Fibroblast of villous mesenchyme (primary cell): ENCODE data around the gene U2AF1L4. TPM values are rescaled to one million over a fixed set of nuclear protein-coding genes. Genes with fewer than 3 reads are reported as not detected.
"Not testable (repeated sequence)": the region's sequence is repeated elsewhere in the genome, so short reads cannot be mapped to it uniquely, and the experiment has no call there.

ENCODE experiments used
- DNase-seq: peaks from one replicate; pipeline ENCODE4 v3.0.0-alpha.2; 2010; ENCODE audit warnings: low read depth
- H3K4me3 ChIP-seq: 2 replicates; pipeline ENCODE4 v1.5.1; 2011; ENCODE audit warnings: low read depth, mild to moderate bottlenecking, low read length
- CTCF ChIP-seq: IDR thresholded peaks from 2 replicates; pipeline ENCODE4 v1.5.1; 2012; ENCODE audit warnings: low read depth, mild to moderate bottlenecking, low read length; ENCODE audit not compliant: insufficient read depth
- total RNA-seq: library from RNA; depleted of rRNA; stranded (reverse); fragments of >200 nt; gene quantifications from 2 replicates; pipeline ENCODE4 v1.2.3, GENCODE V29; 2012

Gene U2AF1L4
- total RNA-seq, 1 donor, result 4.7 TPM

GRCh38 chr19:35729021-35729420 lies 16.2 kb downstream of the U2AF1L4 start:
- DNase-seq, result no peak
- H3K4me3 ChIP-seq, result no peak overlapping the region
- TF ChIP-seq CTCF, result no peak

GRCh38 chr19:35727956-35728706 lies 17.1 kb downstream of the U2AF1L4 start:
- TF ChIP-seq CTCF, result no peak
- H3K4me3 ChIP-seq, result no peak overlapping the region
- DNase-seq, result no peak

DNA sequence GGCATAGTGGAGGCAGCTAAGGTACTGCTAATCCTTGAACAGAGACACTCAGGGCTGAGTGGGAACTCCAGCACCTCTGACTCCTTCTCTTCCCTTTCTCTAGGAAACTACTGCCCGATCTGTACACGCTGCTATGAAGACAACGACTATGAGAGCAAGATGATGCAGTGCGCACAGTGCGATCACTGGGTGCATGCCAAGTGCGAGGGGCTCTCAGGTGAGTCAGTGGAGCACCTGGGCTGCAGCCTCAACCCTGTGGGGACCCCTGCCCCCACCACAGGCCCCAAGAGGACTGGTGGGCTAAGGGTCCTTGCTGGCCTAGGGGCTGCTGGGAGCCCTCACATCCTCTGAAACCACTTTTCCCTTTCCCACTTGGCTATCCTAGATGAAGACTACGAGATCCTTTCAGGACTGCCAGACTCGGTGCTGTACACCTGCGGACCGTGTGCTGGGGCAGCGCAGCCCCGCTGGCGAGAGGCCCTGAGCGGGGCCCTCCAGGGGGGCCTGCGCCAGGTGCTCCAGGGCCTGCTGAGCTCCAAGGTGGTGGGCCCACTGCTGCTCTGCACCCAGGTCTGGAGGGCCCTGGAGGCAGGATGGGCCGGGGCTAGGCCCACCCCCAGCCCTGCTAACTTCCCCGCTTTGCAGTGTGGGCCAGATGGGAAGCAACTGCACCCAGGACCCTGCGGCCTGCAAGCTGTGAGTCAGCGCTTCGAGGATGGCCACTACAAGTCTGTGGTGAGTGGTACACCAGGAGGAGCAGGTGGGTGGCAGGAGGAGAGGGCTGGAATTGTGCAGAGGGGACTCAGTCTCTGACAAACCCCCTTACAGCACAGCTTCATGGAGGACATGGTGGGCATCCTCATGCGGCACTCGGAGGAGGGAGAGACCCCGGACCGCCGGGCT lies 17.9 kb downstream of the U2AF1L4 start:
- no peak for DNase-seq
- TF ChIP-seq CTCF, result no peak
- H3K4me3 ChIP-seq, result no peak overlapping the region

DNA sequence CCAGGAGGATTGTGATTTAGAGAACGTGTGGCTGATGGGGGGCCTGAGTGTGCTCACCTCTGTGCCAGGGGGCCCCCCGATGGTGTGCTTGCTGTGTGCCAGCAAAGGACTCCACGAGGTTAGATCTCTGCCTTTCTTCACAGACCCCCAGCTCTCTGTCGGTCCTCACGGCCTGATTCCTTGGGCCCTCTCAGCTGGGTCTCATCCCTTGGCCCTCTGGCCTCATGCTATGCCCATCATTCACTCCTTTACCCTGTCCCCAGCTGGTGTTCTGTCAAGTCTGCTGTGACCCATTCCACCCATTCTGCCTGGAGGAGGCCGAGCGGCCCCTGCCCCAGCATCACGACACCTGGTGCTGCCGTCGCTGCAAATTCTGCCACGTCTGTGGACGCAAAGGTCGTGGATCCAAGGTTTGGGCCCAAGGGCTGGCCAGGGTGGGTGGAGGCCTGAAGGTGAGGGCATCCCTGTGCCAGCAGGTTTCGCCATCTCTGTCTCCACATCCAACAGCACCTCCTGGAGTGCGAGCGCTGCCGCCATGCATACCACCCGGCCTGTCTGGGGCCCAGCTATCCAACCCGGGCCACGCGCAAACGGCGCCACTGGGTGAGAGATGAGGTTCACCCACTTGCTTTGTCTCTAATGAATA lies 19.9 kb downstream of the U2AF1L4 start:
- DNase-seq, result no peak
- no peak for TF ChIP-seq CTCF
- H3K4me3 ChIP-seq, result no peak overlapping the region

DNA sequence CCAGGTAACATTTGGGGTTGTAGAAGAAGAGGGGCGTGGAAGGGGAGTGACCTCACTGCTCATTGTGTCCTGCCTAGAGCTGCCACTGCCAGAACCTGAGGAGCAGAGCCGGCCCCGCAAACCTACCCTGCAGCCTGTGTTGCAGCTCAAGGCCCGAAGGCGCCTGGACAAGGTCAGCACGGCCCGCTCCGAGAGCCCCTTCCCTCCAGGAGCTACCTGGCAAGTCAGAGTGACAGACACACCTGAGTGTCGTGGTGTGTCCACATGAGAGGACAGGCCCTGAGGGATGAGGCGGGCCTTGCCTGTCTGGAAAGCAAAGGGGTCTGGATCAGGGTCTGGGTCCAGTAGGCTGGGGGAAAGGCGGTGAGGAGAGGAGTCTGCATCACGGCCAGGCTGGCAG lies 20.7 kb downstream of the U2AF1L4 start:
- no peak for DNase-seq
- TF ChIP-seq CTCF, result no peak
- no peak overlapping the region for H3K4me3 ChIP-seq

- not testable (repeated sequence) for H3K4me3 ChIP-seq, DNase-seq
Observed at GRCh38 chr19:35724132-35724531, 21.1 kb downstream of the U2AF1L4 start.

DNA sequence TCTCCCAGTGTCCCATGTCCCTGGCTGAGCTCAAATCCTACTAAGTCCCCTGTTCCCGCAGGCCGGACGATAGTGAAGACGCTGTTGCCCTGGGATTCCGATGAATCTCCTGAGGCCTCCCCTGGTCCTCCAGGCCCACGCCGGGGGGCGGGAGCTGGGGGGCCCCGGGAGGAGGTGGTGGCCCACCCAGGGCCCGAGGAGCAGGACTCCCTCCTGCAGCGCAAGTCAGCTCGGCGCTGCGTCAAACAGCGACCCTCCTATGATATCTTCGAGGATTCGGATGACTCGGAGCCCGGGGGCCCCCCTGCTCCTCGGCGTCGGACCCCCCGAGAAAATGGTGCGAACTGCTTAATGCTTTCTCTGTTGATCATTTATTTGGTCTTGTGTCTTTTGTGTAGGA lies 21.5 kb downstream of the U2AF1L4 start:
- TF ChIP-seq CTCF, result no peak
- H3K4me3 ChIP-seq, result no peak overlapping the region
- DNase-seq, result no peak
